ENCODE results near the gene SLC25A51. TPM values are rescaled to one million over a fixed set of nuclear protein-coding genes. Genes with fewer than 3 reads are reported as not detected.

The SLC25A51 gene
- total RNA-seq, 4 donors from 2014 or later = 32.2 to 67.8 (median 57.8) TPM

DNA sequence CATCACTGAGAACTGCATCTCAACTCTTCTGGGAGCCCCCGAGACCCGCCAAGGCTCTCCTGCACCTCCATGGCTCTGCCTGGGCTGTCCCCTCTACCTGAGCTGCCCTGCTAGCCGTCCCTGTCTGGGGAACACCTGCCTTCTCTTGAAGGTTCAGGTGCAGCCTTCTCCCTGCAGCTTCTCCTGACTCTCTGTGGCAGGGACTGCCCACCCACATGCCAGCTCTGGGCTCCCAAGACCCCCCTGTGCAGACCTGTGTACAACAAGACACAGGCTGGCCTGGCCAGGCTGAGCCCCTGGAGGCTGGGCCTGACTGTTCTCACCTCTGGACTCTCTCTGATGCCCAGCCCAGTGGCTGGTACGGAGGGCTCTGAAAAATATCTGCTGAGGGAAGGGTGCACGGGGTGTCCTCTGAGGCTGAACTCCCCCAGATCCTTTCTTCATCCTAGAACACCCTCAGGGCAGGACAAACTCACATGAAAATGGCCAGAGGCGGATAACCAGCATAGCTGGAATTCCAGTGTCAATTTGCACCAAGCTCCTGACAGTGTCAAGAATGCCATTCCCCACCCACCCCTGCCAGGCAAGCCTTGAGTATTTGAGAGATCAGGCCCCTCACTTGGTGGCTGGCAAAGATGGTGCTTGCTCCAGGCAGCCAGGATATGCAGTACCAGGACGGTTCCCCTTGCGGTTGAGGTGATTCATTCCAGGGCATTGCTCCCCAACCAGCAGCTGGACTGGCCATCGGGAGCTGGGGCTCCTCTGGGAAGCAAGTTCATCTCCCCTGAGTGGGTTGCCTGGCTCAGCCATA, 40.9 kb upstream of the SLC25A51 start:
- no peak overlapping the region for H3K27ac ChIP-seq

DNA sequence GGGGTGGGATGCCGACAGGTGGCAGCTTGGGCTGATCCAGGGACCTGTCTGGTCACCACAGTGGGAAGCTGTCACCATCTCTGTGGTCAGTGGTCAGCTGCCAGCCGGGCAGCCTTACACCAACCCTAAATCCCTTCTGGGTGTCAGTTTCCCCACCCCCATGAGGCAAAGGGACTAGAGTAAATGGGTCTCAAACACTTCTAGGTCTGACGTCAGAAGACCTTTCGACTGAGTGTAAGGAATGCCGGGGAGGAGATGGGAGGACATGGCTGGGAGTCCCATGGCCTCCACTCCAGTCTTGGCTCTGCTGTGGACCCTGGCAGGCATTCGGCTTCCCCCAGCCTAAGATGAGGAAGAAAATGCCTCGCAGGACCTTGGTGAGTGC, 40.3 kb upstream of the SLC25A51 start:
- Histone ChIP-seq H3K27me3 (no peaks in the 10 kb centered on the region), H3K4me3 (no peak overlapping the region), H3K27ac (no peak overlapping the region), H3K9me3 (no peaks in the 10 kb centered on the region), H3K36me3 (peaks cover 0 to 45% (median 0%) of the 10 kb centered on the region in 3 donors), H3K4me1 (no peaks in the 10 kb centered on the region)
- no peak for TF ChIP-seq POLR2A (IDR thresholded peaks at IDR 0.05)
- TF ChIP-seq, protein P1, sequence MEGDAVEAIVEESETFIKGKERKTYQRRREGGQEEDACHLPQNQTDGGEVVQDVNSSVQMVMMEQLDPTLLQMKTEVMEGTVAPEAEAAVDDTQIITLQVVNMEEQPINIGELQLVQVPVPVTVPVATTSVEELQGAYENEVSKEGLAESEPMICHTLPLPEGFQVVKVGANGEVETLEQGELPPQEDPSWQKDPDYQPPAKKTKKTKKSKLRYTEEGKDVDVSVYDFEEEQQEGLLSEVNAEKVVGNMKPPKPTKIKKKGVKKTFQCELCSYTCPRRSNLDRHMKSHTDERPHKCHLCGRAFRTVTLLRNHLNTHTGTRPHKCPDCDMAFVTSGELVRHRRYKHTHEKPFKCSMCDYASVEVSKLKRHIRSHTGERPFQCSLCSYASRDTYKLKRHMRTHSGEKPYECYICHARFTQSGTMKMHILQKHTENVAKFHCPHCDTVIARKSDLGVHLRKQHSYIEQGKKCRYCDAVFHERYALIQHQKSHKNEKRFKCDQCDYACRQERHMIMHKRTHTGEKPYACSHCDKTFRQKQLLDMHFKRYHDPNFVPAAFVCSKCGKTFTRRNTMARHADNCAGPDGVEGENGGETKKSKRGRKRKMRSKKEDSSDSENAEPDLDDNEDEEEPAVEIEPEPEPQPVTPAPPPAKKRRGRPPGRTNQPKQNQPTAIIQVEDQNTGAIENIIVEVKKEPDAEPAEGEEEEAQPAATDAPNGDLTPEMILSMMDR (IDR thresholded peaks at IDR 0.05) = no peak
- DNase-seq = no peak

More for the DNA sequence above, 40.9 kb upstream of the SLC25A51 start:
- no peak overlapping the region for H3K4me3 ChIP-seq
- H3K36me3 ChIP-seq = peaks cover 0 to 45% (median 0%) of the 10 kb centered on the region in 3 donors
- no peaks in the 10 kb centered on the region for H3K27me3 ChIP-seq
- TF ChIP-seq, protein P1 (IDR thresholded peaks at IDR 0.05) = no peak
- TF ChIP-seq POLR2A (IDR thresholded peaks at IDR 0.05) = no peak
- no peak for DNase-seq
- H3K9me3 ChIP-seq = no peaks in the 10 kb centered on the region
- no peaks in the 10 kb centered on the region for H3K4me1 ChIP-seq

DNA sequence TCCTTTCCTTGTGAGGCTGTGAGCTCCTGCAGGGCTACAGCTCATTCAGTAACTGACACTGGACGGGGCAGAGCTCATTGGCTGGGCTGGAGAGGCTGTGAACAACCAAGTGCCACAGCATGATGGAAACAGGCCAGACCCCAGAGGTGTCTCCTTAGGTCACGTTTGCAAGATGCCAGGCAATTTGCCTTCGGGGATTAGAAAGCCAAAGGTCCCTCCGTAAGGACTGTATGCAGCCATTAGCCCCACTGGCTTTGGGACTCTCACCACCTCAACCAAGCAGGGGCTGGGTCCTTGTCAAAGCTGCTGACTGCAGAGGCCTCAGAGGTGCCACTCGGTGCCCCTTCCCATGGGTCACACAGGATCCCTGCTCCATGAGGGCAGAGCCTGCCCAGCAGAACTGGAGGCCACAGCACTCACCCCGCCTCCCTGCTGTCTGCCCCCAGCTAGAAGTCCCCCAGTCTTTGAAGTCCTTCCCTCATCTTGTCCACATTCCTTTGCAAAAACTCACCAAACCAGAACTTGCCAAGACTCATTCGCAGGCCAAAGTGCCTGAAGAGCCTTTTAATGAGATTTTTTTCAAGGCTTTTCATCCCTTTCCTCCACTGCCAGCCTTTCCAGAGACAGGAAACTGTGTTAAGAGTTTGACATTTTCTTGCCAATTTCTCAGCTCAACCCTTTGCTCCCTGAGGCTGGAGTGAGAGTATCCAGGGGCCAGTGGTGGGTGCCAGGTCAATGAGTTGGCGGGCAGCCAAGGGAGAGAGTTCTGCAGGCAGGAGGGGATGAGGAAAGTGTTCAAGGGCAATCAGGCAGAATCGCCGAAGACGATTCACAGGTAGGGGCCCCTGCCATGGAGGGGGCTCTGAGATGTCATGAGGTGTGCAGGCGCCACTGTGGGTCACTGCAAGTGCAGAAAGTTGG, 39.7 kb upstream of the SLC25A51 start:
- Histone ChIP-seq H3K36me3 (peaks cover 0 to 49% (median 0%) of the 10 kb centered on the region in 3 donors), H3K4me3 (no peak overlapping the region), H3K4me1 (peaks cover 0 to under 1% (median 0%) of the 10 kb centered on the region in 4 donors), H3K9me3 (no peaks in the 10 kb centered on the region), H3K27ac (no peak overlapping the region), H3K27me3 (no peaks in the 10 kb centered on the region)
- DNase-seq = no peak
- no peak for TF ChIP-seq POLR2A (IDR thresholded peaks at IDR 0.05)
- TF ChIP-seq, protein P1 (IDR thresholded peaks at IDR 0.05) = no peak

DNA sequence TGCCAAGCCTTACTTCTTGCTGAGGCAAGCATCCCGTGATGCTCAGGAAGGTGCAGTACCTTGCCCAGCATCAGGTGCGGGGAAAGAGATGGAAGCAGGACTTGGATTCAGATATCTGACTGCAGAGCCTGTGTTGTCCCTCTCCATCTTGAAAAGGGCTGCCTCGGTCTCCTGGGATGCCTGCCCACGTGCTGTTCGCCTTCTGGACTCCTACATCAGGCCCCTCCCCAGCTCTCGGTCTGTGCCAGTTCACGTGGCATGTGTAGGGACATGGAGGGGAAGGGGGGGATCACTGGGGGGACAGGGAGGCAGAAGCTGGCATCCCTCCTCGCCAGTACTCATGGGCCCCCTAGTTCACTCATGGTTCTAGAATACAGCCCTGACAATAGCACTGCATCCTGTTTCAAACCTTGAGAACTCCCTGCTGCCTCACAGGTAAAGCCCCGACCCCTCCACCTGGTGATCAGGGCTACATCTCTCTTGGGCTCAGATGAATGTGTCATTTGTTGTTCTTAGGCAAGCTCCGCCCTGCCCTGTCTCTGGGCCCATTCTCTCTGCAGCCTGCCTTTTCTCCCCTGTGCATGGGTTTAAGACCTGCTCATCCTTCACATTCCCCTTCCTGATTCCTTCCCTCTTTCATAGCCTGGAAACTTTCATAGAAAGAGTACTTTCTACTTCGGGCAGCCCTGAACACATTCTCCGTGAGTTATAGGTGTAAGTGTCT, 38.9 kb upstream of the SLC25A51 start:
- Histone ChIP-seq H3K27ac (no peak overlapping the region), H3K36me3 (peaks cover 0 to 42% (median 0%) of the 10 kb centered on the region in 3 donors), H3K4me1 (peaks cover 0 to 8% (median 0%) of the 10 kb centered on the region in 4 donors), H3K4me3 (no peak overlapping the region), H3K27me3 (no peaks in the 10 kb centered on the region), H3K9me3 (no peaks in the 10 kb centered on the region)
- TF ChIP-seq POLR2A (IDR thresholded peaks at IDR 0.05) = no peak
- TF ChIP-seq, protein P1 (IDR thresholded peaks at IDR 0.05) = no peak
- DNase-seq = no peak

DNA sequence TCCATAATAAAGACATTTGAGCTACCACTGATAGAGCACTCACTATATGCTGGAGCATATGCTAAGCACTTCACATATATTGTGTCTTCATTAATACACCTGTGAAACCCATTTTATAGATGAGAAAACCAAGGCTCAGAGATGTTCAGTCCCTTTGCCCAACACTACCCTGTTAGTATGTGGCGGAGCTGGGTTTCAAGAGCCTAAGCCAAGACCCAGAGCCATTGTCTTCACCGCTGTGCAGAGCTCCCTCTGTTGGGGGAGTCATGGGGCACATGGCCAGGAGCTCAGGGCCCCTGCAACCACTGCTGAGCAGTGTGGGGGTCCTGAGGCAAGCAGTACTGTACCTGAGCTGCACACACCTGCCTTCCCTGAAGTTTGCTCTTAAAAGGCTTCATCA, 37.3 kb upstream of the SLC25A51 start:
- H3K9me3 ChIP-seq = no peaks in the 10 kb centered on the region
- H3K27me3 ChIP-seq = no peaks in the 10 kb centered on the region
- H3K27ac ChIP-seq = no peak overlapping the region
- H3K4me3 ChIP-seq = no peak overlapping the region
- TF ChIP-seq, protein P1 (IDR thresholded peaks at IDR 0.05) = no peak
- TF ChIP-seq POLR2A (IDR thresholded peaks at IDR 0.05) = no peak
- no peak for DNase-seq
- H3K36me3 ChIP-seq = peaks cover 0 to 28% (median 0%) of the 10 kb centered on the region in 3 donors
- H3K4me1 ChIP-seq = peaks cover 0 to 10% (median 0%) of the 10 kb centered on the region in 4 donors

Data from Peyer's patch (tissue), 4 donors.